ENCODE results near the gene MTCH2.

GRCh38 chr11:47641600-47642098 lies 710 bp downstream of the MTCH2 start:
- TF ChIP-seq POLR2A (IDR thresholded peaks at IDR 0.05): no peak
- no peak for TF ChIP-seq CTCF (IDR thresholded peaks at IDR 0.05)

Measured in testis (tissue), 2 donors.